ENCODE measurements around the gene NUDT7.

NUDT7 gene

DNA sequence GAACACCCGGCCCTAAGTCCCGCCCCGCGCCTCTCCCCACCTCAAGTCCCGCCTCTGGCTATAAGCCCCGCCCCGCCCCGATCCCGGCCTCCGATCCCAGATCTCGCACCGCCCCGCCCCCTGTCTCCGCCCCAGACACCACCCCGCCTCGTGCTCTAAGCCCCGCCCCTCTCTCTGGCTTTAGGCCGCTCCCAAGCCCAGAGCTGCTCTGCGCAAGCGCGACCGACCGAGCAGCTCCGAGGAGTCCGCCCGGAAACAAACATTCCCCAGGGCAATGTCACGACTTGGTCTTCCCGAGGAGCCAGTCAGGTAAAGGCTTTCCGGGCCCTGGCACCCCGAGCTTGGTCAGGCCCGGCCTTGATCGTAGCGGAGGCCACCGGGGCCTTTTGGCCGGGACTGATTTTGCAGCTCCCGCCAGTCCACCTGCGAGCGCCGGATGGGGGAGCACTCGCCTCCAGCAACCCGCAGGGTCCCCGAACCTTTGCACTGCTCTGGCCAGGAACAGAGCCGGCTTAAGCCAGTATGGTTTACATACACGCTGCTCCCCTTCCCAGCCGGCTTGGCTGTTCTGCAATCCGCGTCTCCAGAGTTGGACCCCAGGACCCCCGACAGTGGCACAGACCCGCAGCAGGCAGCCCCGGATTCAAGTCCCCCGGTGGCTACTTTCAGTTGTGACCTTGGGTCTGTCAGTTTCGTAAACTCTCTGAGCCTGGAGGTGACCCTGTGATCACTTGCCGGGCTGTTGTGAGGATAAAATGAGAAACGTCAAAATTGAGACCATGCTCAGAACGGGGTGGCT, at the start of gene NUDT7:
Gene NUDT7 (plus strand): TSS at position 206 of the 799 bp plus-strand sequence. CDS start 69 bp downstream, at position 275.
- DNase-seq, result peak; percentile 86

GRCh38 chr16:77674888-77675287, 47.4 kb upstream of the NUDT7 start:
- no peak for DNase-seq

DNA sequence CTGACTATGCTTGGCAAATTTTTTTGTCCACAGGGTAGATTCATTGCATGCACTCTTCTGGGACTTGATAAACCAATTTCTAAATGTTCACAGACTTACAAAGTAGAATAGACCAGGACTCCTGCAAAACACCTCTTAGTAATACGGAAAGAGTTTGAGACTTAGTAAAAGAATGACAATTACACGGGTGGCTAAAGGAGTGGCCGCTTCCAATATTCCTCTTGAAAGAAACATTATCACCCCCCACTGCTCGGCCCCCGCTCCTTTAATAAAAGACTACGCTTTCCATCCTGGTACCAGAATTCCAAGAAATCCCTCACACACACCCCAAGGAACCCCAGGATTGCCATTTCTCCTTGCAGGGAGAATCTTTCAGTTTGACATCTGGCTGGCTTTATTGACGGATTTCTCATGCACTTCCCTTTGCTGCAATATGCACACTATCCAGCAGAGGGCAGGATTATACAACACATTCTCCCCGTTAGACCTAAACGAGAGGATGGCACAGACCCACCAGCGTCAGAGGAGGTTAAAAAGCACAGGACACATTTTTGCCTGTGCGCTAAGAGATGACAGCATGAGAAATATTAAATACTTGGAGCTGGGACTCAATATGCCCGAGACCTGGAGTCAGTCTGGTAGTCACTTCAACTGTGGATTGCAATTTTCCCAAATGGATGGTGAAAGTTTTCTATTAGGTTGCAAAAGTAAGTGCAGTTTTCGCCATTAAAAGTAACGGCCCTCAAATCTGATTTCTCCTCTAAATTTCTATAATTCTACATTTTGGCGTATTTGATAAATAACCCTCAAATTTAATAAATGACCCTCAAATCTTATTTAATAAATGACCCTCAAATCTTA, 46.6 kb upstream of the NUDT7 start:
- peak; percentile 28 for DNase-seq

DNA sequence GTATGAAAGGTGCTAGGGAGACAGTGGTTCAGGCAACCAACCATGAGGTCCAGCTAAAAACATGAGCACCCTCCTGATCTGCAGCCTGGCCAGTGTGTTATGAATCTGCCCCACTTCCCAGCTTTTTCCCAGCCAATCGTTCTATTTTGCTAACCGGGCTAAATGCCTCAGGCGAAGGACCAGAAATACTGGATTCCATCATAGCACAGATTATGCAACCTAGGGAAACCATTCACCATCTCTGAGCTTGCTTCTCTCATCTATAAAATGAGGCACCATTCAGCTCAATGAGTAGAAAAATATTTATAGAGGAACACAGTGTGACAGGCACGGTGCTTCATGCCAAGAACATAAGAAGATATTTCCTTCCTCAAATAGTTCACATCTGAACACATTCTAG, 45.2 kb upstream of the NUDT7 start:
- no peak for DNase-seq

DNA sequence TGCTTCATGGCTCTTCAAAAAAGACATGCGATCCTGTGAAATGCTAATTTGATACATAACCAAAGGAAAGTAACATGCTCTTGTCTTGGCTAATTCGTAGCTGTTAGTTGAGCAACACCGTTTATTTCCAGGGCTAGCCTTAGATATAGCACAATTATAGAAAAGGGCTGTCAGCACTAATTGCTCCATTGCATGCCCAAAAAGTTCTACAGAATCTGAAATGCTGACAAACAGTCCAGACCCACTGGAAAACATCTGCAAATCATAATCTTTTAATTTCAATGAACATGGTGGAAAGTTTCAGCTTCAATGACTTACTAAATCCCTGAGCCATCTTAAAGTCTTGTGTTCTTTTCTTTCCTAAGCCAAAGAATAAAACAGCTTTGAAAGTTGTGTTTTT, 42.9 kb upstream of the NUDT7 start:
- no peak for DNase-seq

- DNase-seq, result no peak
These were observed 42.4 kb upstream of the NUDT7 start for GRCh38 chr16:77679901-77680300.

GRCh38 chr16:77680496-77680895, 41.8 kb upstream of the NUDT7 start:
- no peak for DNase-seq

DNA sequence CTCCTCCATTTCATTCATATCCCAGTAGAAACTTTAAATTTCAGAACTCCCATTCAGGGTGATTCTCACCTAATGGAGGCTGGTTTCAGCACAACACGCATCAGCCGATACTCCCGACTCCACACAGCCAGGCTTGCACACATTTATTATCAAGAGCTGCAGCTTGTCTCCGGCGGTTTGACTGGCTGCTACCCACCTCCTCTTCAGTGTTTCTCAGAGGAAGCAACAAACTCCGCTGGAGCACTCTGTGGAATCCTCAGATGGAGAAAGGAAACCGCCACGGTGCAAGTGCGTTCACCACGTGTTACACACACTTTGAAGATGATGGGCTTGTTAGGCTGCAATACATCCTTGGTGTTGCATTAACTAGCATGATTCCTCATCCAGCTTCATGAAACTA, 39.7 kb upstream of the NUDT7 start:
- no peak for DNase-seq

- no peak for DNase-seq
These were observed 38.7 kb upstream of the NUDT7 start for GRCh38 chr16:77683397-77684180.

GRCh38 chr16:77684181-77684526, 38.2 kb upstream of the NUDT7 start:
- DNase-seq, result no peak

- DNase-seq, result no peak
These were observed 35.9 kb upstream of the NUDT7 start for GRCh38 chr16:77686385-77686784.

- no peak for DNase-seq
These were observed 32.3 kb upstream of the NUDT7 start for GRCh38 chr16:77689971-77690370.

DNA sequence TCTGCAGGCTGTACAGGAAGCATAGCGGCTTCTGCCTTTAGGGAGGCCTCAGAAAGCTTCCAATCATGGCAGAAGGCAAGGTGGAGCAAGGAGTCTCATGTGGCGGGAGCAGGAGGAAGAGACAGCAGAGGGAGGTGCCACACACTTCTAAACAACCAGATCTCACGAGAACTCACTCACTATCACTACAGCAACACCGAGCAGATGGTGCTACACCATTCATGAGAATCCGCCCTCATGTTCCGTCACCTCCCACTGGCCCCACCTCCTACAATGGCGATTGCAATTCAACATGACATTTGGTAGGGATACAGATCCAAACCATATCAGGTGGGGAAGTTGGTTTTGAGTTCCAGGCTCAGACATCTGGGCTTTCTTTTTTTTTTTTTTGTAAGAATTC, 31.9 kb upstream of the NUDT7 start:
- no peak for DNase-seq

- no peak for DNase-seq
These were observed 29.7 kb upstream of the NUDT7 start for GRCh38 chr16:77692612-77693011.

DNA sequence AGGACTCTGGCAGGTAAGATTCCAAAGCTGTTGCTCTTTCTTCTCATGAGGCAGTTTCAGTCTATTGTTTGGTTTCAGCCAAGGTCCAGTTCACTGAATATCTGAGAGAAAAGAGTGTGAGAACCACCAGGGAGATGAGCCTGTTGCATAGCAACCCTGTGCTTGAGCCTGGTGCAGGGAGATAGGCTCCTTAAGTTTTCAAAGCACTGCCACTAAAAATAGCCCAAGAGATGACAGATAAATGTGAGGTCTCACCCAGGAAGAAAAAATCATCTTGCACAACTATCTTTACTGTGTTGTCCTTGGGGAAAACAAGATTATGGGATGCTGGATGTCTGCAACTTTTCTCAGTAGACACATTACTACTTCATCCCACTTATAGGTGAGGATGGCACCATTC, 26.2 kb upstream of the NUDT7 start:
- DNase-seq, result no peak

DNA sequence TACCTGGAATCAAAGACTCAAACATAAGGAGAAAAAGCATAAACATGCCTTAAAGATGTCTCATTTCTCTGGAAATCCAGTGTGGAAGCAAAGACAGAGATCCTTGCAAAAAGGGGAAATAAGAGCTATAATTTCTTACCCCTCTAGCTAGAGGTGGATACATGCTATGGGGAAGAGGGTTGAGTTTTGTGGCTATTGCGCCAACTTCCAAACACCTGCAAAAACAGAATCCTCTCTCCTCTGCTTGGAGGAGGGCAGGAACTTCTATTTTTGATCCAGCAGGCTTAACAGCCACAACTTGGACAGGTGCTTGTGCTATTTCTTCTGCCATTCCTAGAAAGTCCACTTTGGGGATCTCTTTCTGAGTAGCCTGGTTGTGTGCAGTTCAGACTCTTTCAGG, 21.5 kb upstream of the NUDT7 start:
- no peak for DNase-seq

DNA sequence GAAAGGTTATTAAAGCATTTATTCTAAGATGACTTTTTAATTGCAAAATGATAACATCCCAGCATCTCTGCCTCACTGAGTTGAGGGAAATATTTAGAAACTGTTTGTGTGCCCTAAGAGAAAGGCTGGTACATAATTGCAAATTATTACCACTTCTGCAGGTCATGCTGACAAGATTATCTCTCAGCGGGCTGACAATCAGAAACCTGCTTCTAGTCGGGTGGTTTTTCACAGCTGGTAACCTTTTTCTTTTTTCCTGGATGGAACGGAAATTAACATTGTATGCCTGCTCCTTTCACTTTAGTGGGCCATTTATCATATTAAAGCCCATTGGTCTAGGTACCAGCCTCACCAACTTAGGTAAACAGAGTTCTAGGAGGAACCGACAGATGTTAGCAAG, 17.0 kb upstream of the NUDT7 start:
- DNase-seq, result no peak

- DNase-seq, result no peak
These were observed 11.1 kb upstream of the NUDT7 start for GRCh38 chr16:77711179-77711578.

DNA sequence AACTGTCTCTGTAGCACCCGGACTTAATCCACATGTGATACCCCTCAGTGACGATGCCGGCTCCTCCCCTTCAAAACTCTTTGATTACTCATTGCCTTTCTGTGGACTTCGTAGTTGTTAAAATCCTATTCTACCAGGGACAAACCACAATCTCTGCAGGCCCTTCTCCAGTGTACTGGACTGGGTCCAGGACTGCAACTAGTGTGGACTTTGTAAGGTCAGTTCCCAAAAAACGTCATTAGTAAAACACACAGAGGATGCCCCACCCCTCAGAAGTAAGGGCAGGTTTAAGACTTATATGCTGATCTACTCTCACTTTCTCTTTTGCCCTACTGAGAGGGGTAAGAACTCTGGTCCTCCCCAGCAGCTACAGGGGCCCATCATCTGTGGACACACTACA, 10.5 kb upstream of the NUDT7 start:
- DNase-seq, result no peak

DNA sequence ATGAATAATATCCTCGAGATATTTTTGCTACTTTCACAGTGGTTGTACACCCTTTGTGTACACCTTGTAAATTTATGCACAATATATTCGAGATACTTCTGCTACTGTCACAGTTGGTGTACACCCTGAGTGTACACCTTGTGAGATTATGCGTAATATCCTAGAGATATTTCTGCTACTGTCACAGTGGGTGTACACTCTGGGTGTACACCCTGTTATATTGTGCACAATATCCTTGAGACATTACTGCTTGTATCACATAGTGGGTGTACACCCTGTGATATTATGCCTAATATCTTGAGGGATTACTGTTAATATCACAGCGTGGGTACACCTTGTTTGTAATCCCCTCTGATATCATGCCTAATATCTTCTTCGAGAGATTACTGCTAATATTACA, 7.2 kb upstream of the NUDT7 start:
- no peak for DNase-seq

GRCh38 chr16:77721752-77722308, 484 bp upstream of the NUDT7 start:
- no peak for DNase-seq

GRCh38 chr16:77723108-77723514, 797 bp downstream of the NUDT7 start:
- DNase-seq, result no peak

DNA sequence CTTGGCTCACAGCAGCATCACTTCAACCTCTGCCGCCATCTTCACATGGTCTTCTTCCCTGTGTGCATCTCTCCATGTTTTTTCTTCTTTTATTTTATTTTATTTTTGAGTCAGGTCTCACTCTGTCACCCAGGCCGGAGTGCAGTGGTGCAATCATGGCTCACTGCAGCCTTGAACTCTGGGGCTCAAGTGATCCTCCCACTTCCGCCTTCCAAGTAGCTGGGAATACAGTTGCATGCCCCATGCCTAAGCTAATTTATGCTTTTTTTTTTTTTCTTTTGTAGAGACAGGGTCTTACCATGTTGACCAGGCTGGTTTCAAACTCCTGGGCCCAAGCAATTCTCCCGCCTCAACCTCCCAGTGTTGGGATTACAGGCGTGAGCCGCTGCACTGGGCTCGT, 1.9 kb downstream of the NUDT7 start:
- no peak for DNase-seq

Data from GOT3 (cell line).